COR-L47 (cell line): ENCODE data around the gene ANKRD28.
"Not testable (repeated sequence)": the region's sequence is repeated elsewhere in the genome, so short reads cannot be mapped to it uniquely, and the experiment has no call there.

Experiments used
- DNase-seq: peaks from one replicate; lab custom pipeline; 2025; lab: John Stamatoyannopoulos, UW

ANKRD28 gene

GRCh38 chr3:15634671-15635070, 163.1 kb downstream of the ANKRD28 start:
- DNase-seq = no peak

DNA sequence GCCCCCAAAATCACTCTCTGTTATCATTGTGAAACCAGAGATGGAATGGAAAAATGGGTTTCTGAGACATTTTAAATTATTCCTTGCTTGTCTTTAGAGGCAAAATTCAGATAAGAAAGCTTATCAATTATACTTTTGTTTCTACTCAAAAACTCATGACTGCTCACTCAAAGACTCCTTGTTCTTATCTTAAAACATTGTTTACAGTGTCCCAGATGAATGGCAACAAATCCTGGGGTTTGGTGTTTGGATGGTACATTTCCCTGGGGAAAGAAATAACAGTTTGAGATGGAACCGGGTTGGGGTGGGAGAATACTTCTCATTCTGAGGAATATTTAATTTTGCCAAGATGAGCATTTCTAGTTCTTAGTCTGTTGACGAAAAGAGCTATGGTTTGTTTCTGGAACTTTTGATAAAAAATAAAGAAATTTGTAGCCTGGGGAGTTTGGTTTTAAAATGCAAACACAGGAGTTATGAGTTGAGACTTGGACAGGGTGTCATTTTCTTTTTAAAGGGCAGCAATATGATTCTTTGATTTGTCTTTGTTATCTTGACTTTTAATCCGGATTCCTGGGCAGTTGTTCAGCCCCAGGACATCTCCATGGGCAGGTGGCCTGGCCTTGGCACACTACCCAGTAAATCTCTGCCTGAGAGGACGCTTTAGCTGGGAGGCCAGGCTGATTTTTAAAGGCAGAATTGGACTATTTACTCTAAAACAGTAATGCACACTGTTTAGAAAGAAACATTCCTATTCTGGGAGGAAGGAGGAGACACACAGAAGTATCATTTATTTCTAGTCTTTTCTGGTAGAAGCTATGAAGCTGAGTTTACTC, 163.8 kb downstream of the ANKRD28 start:
- DNase-seq = no peak

DNA sequence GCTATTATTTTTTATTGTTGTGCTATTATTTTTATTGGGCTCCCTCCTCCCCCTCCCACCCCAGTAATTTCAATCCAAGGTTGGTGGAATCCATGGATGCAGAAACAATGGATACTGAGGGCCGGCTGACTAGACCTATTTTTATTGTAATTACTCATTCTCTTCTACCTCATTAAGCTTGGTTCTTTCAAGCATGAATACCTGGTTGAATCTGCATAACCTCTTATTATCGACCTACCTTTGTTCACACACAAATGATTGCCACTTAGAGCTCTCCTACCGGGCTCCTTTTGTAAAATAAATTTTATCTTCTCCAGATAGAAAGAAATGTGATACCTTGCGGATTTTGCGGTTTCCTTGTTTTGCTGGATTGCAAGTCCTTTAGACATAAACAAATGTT, 164.6 kb downstream of the ANKRD28 start:
- DNase-seq = peak; percentile 54

- DNase-seq = no peak
These were observed 165.6 kb downstream of the ANKRD28 start for GRCh38 chr3:15632212-15632580.

GRCh38 chr3:15631426-15632211, 166.2 kb downstream of the ANKRD28 start:
- no peak for DNase-seq

DNA sequence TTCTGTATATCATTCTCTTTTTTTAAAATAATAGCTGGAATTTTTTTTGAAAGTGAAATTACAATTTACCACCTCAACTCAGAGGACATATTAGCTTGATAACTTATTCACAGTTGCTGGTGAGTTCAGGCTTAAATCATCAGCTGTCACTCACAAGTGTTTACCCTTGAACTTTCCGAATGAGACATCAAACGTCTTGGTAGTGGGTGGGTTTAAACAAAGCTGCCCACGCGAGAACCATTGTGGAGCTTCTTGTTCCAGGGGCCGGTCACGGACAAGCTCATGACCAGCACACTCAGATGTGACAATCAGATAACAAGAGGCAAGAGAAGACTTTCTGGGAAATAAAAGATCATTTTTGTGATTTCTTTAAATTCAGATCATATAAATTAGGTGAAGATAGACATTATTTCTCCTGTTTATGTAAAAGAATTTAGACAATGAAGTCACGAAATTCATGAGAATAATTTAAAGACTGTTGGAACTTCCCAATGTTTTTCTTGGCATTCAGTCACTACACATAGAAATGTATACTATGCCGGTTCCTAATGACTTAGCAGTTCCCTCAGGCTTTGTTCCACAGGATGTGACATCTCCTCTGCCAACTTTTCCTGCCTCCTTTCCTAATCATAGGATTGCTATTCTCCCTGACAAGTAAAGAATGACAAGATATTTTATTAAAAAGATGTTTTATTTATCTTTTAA, 167.0 kb downstream of the ANKRD28 start:
- no peak for DNase-seq

GRCh38 chr3:15629860-15630597, 167.8 kb downstream of the ANKRD28 start:
- DNase-seq = no peak

DNA sequence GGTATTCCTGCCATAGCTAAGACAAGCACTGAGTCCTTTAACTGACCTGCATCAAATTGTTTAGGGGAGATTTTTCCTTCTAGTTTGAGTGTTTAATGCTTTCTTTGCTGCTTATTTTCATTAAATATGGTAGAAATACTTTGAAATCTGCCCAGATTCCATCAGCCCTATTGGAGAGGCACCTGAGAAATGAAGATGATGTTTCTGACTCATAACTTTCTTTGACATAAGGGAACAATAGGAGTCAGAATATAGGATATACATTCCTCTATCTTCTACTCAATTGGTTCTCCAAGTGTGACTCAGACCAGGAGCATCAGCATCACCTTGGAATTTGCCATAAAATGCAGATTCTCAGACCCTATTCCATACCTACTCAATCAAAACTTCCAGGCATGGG, 168.8 kb downstream of the ANKRD28 start:
- no peak for DNase-seq

GRCh38 chr3:15623535-15624440, 174.0 kb downstream of the ANKRD28 start:
- no peak for DNase-seq

- DNase-seq = not testable (repeated sequence)
These were observed 177.9 kb downstream of the ANKRD28 start for GRCh38 chr3:15619659-15620464.
